ENCODE results near the gene ALG6. TPM values are rescaled to one million over a fixed set of nuclear protein-coding genes. Genes with fewer than 3 reads are reported as not detected.

ALG6 gene
- polyA plus RNA-seq, 1 experiment = 3.1 TPM

DNA sequence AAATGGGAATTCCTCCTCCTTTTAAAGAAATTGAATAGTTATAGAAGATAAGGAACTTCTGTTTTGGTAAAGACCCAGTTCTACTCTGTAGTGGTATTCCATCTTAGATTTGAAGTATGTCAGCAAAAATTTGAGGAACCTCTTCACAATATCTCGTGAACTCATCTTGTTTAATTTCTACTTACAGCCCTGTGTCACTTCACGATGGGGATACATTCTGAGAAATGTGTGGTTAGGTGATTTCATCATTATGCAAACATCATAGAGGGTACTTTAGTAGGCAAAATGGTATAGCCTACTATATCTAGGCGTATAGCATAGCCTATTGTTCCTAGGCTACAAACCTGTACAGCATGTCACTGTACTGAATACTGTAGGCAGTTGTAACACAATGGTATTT lies 36.0 kb downstream of the ALG6 start:
- H3K36me3 ChIP-seq (ENCODE audit: control insufficient read depth, insufficient read depth, low read length) = no peaks in the 10 kb centered on the region
- ChIA-PET CTCF (no interaction called here), POLR2A (no interaction called here)
- no peaks in the 10 kb centered on the region for H3K27me3 ChIP-seq (ENCODE audit: control insufficient read depth, insufficient read depth, low read length)
- TF ChIP-seq, protein P1, sequence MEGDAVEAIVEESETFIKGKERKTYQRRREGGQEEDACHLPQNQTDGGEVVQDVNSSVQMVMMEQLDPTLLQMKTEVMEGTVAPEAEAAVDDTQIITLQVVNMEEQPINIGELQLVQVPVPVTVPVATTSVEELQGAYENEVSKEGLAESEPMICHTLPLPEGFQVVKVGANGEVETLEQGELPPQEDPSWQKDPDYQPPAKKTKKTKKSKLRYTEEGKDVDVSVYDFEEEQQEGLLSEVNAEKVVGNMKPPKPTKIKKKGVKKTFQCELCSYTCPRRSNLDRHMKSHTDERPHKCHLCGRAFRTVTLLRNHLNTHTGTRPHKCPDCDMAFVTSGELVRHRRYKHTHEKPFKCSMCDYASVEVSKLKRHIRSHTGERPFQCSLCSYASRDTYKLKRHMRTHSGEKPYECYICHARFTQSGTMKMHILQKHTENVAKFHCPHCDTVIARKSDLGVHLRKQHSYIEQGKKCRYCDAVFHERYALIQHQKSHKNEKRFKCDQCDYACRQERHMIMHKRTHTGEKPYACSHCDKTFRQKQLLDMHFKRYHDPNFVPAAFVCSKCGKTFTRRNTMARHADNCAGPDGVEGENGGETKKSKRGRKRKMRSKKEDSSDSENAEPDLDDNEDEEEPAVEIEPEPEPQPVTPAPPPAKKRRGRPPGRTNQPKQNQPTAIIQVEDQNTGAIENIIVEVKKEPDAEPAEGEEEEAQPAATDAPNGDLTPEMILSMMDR (IDR thresholded peaks at IDR 0.05; ENCODE audit: insufficient read depth, low read depth, low read length) = no peak
- no peak for DNase-seq (ENCODE audit: low read depth)
- no peak overlapping the region for H3K4me3 ChIP-seq (ENCODE audit: low read depth, low read length)

DNA sequence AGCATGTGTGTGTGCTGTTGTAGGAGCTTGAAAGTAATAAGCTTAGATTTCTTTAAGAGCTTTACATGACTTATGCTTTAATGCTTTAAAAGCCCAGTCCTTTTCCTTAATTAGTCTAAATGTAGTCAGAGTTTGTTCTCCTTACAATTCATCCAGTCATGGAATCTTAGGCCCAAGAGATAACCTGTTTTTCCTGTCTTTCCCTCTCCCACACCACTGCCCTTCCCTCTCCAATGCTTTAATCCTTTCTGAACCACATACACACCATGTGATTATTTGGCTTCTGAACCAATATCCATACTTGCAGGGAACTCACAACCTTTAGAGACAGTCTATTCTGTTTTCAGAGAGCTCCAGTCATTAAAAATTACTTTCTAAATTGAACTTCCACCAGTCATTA lies 37.6 kb downstream of the ALG6 start:
- POLR2A ChIA-PET = no interaction called here
- Histone ChIP-seq H3K27me3 (ENCODE audit: control insufficient read depth, insufficient read depth, low read length) (no peaks in the 10 kb centered on the region), H3K4me3 (ENCODE audit: low read depth, low read length) (no peak overlapping the region), H3K36me3 (ENCODE audit: control insufficient read depth, insufficient read depth, low read length) (no peaks in the 10 kb centered on the region)
- TF ChIP-seq, protein P1 (IDR thresholded peaks at IDR 0.05; ENCODE audit: insufficient read depth, low read depth, low read length) = no peak
- no peak for DNase-seq (ENCODE audit: low read depth)
- CTCF ChIA-PET = interaction anchor here (1.0 kb wide), 1 partner anchor 8 kb away, joined by 3 read pairs; no protein-coding TSS in a partner anchor

DNA sequence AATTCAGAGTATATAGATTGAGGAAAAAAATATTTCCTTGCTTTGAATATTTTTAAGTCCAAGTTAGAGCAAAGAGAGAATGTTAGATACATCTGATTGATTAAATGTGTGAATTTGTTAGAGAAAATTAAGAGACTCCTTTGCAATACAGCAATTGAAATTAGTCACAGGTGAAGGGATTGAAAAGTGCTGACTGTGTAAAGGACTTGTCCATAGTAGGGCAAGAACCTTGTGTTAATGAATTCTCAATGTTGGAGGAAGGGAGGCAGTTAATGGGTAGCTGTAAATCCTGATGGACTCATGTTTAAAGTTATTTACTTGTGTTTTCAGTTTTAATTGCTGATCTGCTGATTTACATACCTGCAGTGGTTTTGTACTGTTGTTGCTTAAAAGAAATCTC lies 38.6 kb downstream of the ALG6 start:
- ChIA-PET CTCF (no interaction called here), POLR2A (no interaction called here)
- Histone ChIP-seq H3K4me3 (ENCODE audit: low read depth, low read length) (no peak overlapping the region), H3K27me3 (ENCODE audit: control insufficient read depth, insufficient read depth, low read length) (no peaks in the 10 kb centered on the region), H3K36me3 (ENCODE audit: control insufficient read depth, insufficient read depth, low read length) (no peaks in the 10 kb centered on the region)
- TF ChIP-seq, protein P1 (IDR thresholded peaks at IDR 0.05; ENCODE audit: insufficient read depth, low read depth, low read length) = no peak
- DNase-seq (ENCODE audit: low read depth) = no peak

DNA sequence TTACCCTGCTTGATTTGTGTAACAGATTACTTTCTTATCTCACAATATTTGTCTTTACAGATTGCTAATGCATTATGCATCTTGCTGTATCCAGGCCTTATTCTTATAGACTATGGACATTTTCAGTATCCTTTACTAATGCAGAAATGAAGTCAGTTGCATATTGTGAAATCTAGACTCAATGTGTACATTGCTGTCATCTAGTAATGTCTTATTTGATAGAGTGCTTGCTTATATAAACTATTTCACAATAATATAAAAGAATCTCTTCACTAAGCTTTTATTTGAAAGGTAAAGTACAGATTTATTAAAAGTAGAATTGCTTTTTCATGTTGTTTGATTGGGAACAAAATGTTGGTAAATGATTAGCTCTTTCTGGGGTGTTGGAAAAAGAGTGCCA lies 39.6 kb downstream of the ALG6 start:
- Histone ChIP-seq H3K4me3 (ENCODE audit: low read depth, low read length) (no peak overlapping the region), H3K27me3 (ENCODE audit: control insufficient read depth, insufficient read depth, low read length) (no peaks in the 10 kb centered on the region), H3K36me3 (ENCODE audit: control insufficient read depth, insufficient read depth, low read length) (no peaks in the 10 kb centered on the region)
- no peak for DNase-seq (ENCODE audit: low read depth)
- TF ChIP-seq, protein P1 (IDR thresholded peaks at IDR 0.05; ENCODE audit: insufficient read depth, low read depth, low read length) = no peak
- POLR2A ChIA-PET = no interaction called here
- CTCF ChIA-PET = no interaction called here

DNA sequence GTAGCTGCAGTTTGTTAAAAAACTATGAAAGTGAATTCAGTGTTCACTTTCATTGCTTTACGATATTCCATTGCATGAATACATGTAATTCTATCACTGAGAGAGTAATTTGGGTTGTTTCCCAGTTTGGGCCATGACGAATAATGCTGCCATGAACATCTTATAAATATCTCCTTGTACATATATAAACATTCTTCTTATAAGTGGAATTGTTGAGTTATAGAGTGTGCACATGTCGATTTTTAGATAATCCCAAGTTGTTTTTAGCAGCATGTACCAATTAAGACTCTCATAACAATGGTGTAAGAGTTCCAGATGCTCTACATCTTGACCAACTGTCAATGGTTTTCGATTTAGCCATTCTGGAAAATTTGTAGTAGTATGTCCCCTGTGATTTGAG lies 40.9 kb downstream of the ALG6 start:
- POLR2A ChIA-PET = no interaction called here
- no peaks in the 10 kb centered on the region for H3K27me3 ChIP-seq (ENCODE audit: control insufficient read depth, insufficient read depth, low read length)
- TF ChIP-seq, protein P1 (IDR thresholded peaks at IDR 0.05; ENCODE audit: insufficient read depth, low read depth, low read length) = no peak
- H3K36me3 ChIP-seq (ENCODE audit: control insufficient read depth, insufficient read depth, low read length) = no peaks in the 10 kb centered on the region
- no peak for DNase-seq (ENCODE audit: low read depth)
- H3K4me3 ChIP-seq (ENCODE audit: low read depth, low read length) = no peak overlapping the region
- CTCF ChIA-PET = no interaction called here

All from BJ (cell line).